Measurements from ENCODE around the gene GPR17.

Gene GPR17

GRCh38 chr2:127659408-127660290 is 13.7 kb downstream of the GPR17 start:
- DNase-seq (ENCODE audit: low spot score), result no peak
- TF ChIP-seq, protein P1, sequence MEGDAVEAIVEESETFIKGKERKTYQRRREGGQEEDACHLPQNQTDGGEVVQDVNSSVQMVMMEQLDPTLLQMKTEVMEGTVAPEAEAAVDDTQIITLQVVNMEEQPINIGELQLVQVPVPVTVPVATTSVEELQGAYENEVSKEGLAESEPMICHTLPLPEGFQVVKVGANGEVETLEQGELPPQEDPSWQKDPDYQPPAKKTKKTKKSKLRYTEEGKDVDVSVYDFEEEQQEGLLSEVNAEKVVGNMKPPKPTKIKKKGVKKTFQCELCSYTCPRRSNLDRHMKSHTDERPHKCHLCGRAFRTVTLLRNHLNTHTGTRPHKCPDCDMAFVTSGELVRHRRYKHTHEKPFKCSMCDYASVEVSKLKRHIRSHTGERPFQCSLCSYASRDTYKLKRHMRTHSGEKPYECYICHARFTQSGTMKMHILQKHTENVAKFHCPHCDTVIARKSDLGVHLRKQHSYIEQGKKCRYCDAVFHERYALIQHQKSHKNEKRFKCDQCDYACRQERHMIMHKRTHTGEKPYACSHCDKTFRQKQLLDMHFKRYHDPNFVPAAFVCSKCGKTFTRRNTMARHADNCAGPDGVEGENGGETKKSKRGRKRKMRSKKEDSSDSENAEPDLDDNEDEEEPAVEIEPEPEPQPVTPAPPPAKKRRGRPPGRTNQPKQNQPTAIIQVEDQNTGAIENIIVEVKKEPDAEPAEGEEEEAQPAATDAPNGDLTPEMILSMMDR (IDR thresholded peaks at IDR 0.05; ENCODE audit: borderline replicate concordance, control extremely low read depth, extremely low read depth, insufficient read depth, missing control alignments), result no peak
- in situ Hi-C loops (cut with MboI; ENCODE audit: low sequenced_read_pairs, unreplicated experiment), result no loop called here

DNA sequence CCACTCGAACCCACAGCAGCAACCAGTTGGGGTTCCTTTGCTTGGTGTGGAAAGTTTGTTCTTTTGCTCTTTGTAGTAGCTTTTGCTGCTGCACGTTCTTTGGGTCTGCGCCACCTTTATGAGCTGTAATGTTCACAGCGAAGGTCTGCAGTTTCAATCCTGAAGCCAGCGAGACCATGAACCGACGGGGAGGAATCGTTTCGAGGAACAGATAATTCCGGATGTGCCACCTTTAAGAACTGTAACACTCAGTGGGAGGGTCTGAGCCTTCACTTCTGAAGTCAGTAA is 14.3 kb downstream of the GPR17 start:
- TF ChIP-seq, protein P1 (IDR thresholded peaks at IDR 0.05; ENCODE audit: borderline replicate concordance, control extremely low read depth, extremely low read depth, insufficient read depth, missing control alignments), result no peak
- in situ Hi-C loops (cut with MboI; ENCODE audit: low sequenced_read_pairs, unreplicated experiment), result no loop called here
- DNase-seq (ENCODE audit: low spot score), result no peak

DNA sequence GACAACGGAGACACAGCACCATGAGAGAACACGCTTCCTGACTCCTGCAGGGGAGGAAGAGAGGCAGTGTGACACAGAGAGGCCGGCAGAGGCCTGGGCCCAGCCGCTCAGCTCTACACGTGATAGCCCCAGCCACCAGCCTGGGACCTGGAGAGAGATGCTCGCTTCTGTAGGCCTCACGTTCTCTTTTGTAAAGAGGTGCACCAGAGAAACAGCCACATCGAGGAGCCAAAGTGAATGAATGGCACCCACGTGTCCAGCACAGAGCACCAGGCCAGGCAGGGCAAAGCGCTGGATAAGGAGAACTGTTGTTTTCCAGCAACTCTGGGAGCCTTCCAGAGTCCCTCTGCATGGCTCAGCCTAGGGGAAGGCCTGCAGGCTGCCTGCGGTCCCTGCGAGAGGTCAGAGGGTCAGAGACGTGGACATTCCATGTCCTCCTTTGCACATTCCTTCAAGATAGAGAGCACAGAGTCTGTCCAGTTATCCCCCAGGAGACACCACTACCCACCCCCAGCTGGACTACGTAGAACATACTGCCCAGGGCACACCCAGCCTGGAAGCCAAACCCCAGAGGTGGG is 15.2 kb downstream of the GPR17 start:
- no peak for DNase-seq (ENCODE audit: low spot score)
- in situ Hi-C loops (cut with MboI; ENCODE audit: low sequenced_read_pairs, unreplicated experiment), result no loop called here
- TF ChIP-seq, protein P1 (IDR thresholded peaks at IDR 0.05; ENCODE audit: borderline replicate concordance, control extremely low read depth, extremely low read depth, insufficient read depth, missing control alignments), result no peak

DNA sequence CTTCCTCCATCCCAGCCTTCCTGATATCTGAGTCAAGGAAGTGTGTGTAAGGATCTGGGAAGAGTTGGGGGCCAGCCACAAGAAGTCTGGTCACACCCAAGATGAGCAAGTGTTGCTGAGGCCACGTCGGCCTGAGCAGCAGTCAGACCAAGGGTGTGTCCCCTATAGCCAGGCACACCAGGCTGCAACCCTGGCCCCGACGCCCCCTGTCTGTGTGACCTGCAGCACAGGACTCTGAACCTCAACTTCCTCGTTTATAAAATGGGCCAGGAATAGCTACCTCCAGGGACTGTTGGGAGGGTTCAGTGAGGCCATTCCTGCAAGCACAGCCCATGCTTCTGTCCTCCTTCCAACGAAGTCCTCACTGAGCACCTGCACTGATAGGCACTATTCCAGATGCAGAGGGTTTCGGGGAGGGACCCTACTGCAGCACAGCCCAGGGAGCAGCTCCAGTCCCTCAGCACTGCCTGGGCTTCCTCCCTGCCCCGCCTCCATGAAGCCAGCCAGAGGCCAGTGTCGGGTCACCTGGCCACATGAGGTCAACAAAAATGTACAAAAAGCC is 16.1 kb downstream of the GPR17 start:
- TF ChIP-seq, protein P1 (IDR thresholded peaks at IDR 0.05; ENCODE audit: borderline replicate concordance, control extremely low read depth, extremely low read depth, insufficient read depth, missing control alignments), result no peak
- in situ Hi-C loops (cut with MboI; ENCODE audit: low sequenced_read_pairs, unreplicated experiment), result no loop called here
- no peak for DNase-seq (ENCODE audit: low spot score)

DNA sequence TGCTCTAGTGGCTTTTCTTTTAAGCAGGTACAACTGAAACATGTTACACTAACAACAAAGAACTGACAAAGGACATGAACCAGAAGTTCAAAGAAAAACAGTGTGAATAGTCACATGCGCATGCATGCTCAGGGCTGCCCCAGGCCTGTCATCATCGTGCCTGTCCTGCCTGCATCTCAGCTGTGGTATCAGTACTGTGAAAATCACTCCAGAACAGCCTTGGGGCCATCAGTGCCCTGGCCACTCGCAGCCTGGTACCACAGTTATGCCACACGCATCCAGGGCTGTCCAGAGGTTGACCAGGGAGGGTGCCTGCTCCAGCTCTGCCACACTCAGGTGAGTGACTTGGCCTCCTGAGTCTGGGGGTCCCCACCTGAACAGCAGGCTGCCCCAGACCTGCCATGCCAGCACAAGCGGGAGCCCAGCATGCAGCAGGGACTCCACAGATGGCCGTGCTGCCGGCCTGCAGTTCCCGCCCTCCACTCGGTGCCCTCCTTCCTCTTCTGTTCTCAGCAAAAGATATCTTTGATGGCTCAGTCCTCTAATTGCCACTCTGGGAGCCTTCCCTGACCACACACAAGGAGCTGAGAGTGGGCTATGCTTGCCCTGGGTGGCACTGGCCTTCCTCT is 17.1 kb downstream of the GPR17 start:
- TF ChIP-seq, protein P1 (IDR thresholded peaks at IDR 0.05; ENCODE audit: borderline replicate concordance, control extremely low read depth, extremely low read depth, insufficient read depth, missing control alignments), result no peak
- in situ Hi-C loops (cut with MboI; ENCODE audit: low sequenced_read_pairs, unreplicated experiment), result no loop called here
- no peak for DNase-seq (ENCODE audit: low spot score)

DNA sequence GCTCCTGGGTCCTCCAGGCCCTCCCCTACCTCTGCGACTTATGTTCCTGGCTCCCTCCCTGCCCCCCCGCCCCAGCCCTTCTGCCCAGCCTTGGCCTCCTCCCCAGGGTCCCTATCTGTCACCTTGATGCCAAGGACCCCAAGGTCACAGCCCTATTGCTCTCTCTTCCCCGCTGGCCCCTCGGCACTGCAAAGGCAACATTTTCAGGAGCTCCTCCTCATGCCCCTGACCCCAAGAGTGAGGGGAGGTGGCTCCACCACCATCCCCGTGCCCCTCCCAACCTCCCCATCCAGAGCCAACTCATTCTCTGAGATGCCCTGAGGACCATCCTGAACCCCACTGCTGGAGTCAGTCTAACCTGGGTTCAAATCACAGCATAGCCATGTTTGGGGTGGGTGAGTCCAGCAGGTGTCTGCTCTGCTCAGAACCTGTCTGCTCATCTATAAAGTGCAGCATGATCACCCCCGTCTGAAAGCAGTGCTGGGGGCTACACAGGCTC is 17.7 kb downstream of the GPR17 start:
- in situ Hi-C loops (cut with MboI; ENCODE audit: low sequenced_read_pairs, unreplicated experiment), result no loop called here
- DNase-seq (ENCODE audit: low spot score), result no peak
- TF ChIP-seq, protein P1 (IDR thresholded peaks at IDR 0.05; ENCODE audit: borderline replicate concordance, control extremely low read depth, extremely low read depth, insufficient read depth, missing control alignments), result no peak
